GM19372 (cell line): ENCODE measurements around the gene ARHGAP42.

ENCODE experiments used
- ATAC-seq: cut with Tn5 transposase; IDR thresholded peaks from one replicate; pipeline ENCODE4 v1.9.1; 2021; ENCODE audit warnings: mild to moderate bottlenecking, low read depth, moderate library complexity; ENCODE audit not compliant: unreplicated experiment

Gene ARHGAP42

DNA sequence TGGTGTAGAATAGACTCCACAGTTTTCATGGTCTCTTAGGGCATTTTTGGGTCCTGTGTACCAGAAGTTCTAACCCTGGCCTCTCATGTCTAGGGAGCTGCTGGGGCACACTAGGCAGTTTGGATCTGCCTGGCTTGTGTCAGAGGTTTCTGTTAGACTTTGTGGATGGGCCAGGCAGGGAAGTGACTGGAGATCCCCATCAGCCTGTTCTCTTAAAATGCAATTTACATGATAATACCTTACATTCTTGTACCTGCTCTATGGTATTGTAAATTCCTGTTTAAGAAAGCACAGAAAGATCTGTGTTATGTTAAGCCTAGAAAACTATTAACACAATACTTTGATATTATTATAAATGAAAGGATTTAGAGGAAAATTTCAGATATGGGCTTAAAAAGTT is 104.0 kb downstream of the ARHGAP42 start:
- no peak for ATAC-seq

DNA sequence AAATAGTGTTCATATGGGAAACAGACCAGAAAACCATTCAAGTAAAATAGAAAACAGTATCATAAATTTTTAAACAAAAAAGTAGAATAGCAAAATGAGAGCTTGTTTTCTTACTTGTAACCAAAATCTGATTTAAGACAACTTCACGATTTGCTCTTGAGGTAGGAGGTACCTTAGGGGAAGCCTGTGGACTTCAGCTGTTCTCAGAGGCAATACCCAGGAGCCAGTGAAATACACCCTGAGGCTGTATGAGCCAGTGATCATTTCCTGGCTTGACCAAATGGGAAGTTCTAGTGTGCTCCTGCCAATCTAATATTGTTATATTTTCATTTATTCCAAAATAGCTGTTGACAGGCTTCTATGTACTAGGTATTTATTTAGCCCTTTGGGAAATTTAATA is 104.8 kb downstream of the ARHGAP42 start:
- no peak for ATAC-seq

DNA sequence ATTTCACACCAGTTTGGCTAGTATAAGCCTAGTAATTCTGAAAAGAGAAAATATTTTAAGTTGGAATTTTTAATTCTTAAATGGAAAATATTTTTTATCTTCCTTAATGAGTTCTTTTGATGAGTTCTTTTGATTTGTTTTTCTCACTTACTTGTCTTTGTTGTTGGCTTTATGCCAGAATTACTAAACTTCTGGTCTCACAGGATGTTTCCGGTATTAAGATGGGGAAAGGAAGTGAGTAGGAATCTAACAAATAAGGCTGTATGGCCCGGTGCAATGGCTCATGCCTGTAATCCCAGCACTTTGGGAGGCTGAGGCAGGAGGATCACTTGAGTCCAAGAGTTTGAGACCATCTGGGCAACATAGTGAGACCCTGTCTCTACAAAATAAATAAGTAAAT is 106.4 kb downstream of the ARHGAP42 start:
- ATAC-seq = no peak

DNA sequence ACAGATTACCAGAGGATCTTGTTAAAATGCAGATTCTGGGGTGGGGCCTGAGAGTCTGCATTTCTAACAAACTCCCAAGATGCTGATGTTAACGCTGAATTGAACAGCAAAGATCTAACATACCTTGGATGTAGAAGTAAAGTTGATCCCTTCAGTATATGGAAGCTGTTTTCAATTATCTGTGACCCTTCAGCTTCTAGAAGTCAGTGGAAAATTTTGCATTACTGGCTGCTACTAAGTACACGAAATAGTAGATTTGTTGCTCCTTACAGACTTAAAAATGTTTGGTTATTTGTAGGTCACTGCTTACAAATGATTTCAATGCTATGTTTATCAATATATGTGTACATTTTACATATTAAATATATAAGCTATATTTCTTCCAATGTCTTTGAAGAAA is 107.4 kb downstream of the ARHGAP42 start:
- ATAC-seq = no peak

GRCh38 chr11:100799445-100799844 is 112.4 kb downstream of the ARHGAP42 start:
- ATAC-seq = no peak

DNA sequence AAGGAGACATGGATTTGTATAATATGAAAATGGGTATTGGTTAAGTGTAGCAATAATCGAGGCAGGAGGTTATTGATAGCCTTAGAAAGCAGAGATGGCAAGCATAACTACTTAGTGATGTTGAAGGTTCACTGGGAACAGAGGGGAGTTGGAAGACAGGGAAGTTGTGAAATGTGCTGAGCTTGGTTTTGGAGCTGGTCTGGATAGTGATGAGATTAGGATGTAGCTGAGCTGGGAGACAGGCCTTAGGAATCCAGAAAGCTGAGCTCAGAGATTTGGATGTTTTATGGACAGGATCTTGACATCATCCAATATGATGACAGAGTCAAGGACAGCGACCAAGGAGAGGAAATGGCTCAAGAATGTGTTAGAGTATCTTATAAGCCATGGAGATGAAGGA is 113.1 kb downstream of the ARHGAP42 start:
- ATAC-seq = no peak

DNA sequence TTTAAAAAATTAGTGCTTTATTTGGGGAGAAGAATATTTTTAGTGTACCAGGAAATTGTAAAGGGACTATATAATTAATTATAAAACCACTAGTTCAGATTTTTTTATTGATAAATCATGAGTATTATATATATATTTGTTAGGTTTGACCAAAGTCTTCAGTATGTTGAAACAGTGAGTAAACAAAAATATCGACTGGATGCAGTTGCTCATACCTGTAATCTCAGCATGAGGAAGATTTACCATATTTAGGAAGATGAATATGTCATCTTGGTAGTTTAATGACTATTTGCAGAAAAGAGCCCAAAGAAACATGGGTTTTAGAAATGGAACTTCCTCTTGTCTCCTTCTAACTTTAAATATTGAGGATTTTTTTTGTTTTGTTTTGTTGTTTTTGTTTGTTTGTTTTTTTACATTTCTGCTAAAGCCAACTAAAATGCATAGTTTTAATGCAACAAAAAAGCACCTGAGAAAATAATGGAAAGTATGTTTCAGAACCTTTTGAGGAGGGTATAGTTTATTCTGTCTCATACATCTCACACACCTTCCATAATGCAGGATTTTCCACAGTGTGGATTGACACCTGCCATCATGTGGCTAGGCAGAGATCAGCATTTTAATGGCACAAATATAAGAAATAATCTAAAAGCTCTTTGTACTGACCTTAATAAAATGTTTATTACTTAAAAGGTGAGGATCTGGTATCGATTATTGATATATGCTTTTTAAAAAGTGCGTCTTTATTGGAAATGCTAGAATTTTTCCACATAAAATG is 114.3 kb downstream of the ARHGAP42 start:
- ATAC-seq = no peak

- no peak for ATAC-seq
Observed at GRCh38 chr11:100805506-100806199, 118.6 kb downstream of the ARHGAP42 start.

- no peak for ATAC-seq
Observed at GRCh38 chr11:100806296-100806695, 119.2 kb downstream of the ARHGAP42 start.

GRCh38 chr11:100808904-100809491 is 121.9 kb downstream of the ARHGAP42 start:
- ATAC-seq = no peak

GRCh38 chr11:100810146-100810545 is 123.1 kb downstream of the ARHGAP42 start:
- ATAC-seq = no peak

- no peak for ATAC-seq
Observed at GRCh38 chr11:100810666-100811065, 123.6 kb downstream of the ARHGAP42 start.

DNA sequence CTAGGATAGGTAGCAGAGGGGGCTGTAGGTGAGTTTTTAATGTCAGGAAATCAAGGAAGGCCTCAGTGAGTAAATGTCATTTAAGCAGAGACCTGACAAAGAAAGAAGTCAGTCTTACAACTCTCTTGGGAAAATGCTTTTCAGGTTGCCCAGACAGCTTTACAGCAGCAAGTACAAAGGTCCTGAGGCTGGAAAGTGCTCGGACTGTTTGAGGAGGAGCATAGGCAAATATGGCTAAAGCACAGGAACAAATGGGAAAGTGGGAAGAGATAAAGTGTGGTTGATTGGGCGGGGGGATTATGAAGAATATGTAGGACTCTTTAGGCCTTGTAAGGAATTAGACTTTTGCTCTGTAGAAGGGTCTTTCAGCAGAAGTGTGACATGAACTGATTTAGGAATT is 125.4 kb downstream of the ARHGAP42 start:
- ATAC-seq = no peak

DNA sequence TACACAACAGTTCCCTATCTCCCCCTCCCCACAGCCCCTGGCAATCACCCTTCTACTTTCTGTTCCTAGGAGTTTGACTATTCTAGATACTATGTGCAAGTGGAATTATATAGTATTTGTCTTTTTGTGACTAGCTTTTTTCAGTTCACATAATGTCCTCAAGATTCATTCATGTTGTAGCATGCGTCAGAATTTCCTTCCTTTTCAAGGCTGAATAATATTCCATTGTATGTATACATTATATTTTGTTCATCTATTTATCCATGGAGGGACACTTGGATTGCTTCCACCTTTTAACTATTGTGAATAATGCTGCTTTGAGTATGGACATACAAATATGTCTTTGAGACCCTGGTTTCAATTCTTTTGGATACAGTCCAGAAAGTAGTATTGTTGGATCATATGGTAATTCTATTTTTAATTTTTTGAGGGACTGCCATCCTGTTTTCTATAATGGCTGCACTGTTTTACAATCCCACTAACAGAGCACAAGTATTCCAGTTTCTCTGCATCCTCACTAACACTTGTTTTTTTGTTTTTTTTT is 128.8 kb downstream of the ARHGAP42 start:
- ATAC-seq = no peak

DNA sequence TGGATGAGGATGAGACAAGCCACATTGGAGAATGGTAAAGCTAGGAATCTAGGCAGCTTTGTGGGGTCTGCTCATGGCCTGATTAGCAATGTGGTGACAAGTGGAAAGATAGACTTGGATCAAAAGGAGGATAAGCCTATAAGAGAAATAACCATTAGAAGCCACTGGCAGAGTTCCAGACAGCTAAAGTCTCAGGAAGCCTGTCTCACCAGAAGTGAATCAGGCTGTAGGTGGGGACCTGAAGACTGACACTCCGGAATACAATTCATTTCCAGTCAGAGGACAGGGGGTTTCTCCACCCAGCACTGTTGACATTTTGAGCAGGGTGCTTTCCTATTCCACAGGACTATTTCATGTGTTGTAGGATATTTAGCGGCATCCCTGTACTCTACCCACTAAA is 129.7 kb downstream of the ARHGAP42 start:
- no peak for ATAC-seq

- no peak for ATAC-seq
Observed at GRCh38 chr11:100817620-100818019, 130.5 kb downstream of the ARHGAP42 start.

DNA sequence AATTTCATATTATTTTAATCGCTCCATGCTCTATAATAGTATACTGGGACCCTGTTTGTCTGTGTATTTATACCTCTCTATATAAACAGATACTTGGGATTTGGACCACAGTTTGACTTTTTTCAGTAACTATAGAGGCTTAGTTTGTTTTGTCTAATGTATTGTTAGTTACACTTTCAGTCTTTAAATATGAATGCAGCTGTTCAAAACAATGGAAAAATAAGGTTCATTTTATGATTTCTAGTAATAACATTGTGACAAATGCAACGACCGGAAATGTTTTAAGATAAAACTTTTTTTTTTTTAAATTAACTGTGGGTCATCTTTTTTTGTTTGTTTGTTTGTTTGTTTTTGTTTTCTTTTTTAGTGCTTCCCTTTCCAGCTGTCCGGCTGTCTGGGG is 133.5 kb downstream of the ARHGAP42 start:
- ATAC-seq = no peak

- ATAC-seq = no peak
Observed at GRCh38 chr11:100821198-100821597, 134.1 kb downstream of the ARHGAP42 start.

DNA sequence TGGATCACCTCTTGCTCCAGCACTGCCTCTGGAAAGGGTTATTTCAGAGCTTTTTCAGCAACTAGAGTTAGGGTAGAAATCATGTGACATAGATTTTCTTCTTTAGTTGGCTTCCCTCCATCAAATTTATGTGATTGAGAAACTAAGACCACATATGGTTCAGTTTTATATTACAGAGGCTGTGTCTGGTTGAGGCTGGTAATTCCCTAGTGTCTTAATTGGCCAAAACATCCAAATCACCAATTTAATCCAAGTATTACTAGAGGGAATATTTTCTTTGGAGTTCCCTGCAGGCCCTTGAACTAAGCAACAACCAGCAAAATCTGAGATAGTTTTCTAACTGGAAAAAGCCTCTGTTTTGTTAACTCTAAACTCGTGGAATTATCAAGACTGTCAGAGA is 136.3 kb downstream of the ARHGAP42 start:
- no peak for ATAC-seq

DNA sequence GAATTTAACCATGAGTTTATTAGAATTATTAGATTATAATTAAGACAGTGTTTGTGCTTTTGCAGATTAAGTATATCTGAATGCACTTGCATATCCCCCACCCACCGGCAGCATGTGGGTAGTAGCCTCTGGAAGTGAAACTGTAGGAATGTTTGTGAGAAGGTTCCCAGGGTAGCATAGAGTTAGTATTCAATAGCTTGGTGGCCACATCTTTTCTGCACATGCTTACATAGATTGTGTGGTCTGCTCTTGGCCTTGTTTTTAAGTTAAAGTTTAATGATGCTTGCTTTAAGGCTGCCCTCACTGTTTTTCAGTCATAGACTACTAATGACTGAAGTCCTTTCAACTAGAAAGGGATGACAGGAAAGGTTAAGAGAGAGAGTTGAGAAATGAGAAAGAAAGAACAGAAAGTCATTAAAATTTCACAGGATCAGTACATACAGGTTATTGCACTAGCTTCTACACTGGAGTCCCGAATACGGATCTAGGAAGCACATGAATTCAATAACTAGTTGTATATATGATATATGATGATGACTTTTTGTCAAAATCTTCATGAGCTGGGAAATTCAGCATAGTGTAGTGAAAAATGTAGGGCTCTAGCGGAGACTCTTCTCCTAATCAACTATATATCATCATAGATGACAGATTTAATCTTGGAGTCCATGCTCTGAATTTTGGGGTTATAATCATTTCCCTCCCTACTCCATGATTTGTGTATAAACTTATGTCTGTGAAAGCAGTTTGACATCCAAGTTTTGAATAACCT is 137.1 kb downstream of the ARHGAP42 start:
- no peak for ATAC-seq

GRCh38 chr11:100825626-100826025 is 138.5 kb downstream of the ARHGAP42 start:
- no peak for ATAC-seq
